NCI-H2029 treated with DMSO at 0.1 percent for 48 hours (cell line): ENCODE results near the gene PXMP4.

Experiments used
- DNase-seq: peaks from one replicate; lab custom pipeline; 2025; lab: John Stamatoyannopoulos, UW

The PXMP4 gene

DNA sequence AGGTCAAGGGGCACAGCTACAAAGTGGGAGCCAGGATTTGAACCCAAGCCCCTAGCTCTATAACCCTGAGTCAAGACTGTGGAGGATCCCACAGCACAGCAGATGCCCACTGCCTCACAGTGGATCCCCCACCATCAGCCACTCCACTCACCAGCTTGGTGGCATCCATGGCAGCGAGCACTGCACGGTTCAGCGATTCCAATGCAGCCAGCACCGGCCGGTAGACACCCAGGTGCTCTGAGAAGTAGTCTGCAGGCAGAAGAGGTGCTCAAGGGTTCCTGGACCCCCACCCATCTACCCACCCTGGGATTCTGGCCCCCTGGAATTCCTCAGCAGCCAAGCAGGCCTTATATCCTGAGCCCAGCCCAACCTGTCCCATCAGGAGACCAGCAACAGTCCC is 50.9 kb downstream of the PXMP4 start:
- no peak for DNase-seq

DNA sequence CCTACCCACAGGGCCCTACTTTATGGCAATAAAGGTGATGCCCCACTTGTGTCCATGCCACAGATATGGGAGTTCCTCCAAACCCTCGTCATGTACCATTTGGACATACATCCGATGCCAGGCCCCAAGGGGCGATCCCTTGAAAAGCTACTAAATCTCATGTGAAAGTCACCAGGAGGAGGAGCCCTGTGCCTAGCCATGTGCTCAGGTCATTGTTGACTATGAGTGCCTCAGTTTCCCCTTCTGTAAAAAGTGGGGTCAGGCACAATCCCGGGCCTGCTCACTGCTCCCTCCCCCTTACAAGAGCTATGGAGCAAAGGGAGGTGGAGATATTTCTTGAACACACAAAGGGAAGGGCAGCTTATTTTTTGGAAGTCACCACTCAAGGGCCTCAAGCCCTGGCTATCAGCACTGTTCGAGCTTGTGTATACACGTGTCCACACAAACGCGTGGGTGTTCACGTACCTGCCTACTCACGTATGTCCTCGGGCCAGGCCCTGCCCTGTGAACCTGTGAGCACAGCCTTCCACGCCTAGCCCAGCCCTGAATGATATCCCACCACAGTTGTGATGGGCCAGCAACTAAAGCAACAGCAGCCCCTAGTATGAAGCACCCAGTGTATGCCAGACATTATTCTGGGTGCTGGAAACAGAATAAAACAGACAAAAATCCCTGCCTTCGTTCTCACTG is 51.5 kb downstream of the PXMP4 start:
- no peak for DNase-seq

DNA sequence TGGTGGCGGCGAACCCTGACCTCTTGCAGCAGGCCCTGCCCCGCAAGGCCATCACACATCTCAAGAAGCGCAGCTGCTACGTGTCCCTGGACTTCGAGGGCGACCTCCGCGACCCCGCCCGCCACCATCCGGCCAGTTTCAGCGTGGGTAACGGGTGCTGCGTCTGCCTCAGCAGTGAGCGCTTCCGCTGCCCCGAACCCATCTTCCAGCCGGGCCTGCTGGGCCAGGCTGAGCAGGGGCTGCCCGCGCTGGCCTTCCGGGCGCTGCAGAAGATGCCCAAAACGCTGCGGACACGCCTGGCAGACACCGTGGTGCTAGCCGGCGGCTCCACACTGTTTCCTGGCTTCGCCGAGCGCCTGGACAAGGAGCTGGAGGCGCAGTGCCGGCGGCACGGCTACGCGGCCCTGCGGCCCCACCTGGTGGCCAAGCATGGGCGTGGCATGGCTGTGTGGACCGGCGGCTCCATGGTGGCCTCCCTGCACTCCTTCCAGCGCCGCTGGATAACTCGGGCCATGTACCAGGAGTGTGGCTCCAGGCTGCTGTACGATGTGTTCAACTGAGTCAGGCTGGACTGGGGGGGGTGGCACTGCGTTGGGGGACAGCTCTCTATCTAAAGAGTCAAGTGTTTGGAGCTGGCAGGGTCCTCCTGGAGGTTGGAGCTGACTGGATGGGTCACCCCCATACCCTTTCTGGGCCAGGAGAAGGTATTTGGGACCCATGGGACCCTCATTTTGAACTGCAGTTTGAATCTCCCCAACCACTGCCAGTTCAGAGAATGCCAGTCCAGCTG is 52.2 kb downstream of the PXMP4 start:
- peak; percentile 43 for DNase-seq

DNA sequence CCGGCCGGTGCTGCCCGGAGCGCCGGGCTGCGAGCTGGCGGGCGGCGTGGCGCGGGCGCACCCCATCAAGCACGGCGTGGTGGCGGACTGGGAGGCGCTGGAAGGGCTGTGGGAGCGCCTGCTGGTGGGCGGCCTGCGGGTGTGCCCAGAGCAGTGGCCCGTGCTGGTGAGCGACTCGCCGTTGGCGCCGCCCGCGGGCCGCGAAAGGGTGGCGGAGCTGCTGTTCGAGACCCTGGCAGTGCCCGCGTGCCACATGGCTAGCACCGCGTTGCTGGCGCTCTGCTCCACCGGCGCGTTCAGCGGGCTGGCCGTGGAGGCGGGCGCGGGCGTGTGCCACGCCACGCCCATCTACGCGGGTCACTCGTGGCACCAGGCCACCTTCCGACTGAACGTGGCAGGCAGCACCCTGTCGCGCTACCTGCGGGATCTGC is 52.9 kb downstream of the PXMP4 start:
- DNase-seq = no peak

DNA sequence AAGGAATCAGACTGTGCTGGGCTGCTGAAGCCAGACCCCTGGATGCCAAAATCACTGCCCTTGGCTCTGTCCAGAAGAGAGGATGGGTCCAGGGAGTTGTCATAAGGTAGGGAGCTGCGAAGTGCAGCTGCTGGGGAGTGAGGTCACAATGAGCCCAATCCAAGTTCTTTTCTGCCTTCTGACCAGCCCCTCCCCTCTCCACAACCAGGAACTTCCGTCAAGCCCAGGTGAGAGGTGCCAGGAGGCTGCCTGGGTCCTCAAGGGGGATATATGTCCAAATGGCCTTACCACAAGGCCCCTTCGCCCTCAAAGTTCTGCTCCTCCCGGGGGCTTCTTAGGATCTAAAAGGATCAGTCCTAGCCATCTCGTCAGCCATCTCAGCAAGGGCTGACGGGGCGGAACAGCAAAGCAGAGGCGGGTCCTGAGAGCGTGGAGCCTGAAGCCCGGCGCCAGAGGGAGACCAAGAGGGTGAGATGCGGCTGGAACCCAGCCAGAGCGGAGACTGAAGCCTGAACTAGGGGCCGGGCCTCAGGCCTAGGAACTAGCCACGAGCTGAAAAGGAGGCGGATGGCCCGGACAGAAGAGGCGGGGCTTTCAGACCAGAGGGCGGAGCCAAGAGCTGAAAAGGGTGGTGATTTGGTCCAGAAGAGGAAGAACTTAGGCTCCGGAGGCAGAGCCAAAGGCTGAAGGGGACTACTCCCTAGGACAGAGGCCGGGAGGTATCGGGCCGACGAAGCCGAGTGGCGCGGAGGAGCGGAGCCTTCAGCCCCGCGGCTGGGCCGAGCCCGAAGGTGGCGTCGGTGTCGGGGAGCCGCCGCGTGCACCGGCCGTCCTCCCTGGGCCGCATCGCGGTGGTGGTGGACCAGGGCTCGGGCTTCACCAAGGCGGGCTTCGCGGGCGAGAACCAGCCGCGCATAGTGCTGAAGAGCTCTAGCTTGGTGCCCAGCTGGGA is 53.5 kb downstream of the PXMP4 start, which contains the start of gene ACTL10:
Gene ACTL10, plus strand, starts transcription at position 651 of the 952 bp plus-strand sequence. CDS start 555 bp downstream, outside the sequence.
- DNase-seq = peak; percentile 97

DNA sequence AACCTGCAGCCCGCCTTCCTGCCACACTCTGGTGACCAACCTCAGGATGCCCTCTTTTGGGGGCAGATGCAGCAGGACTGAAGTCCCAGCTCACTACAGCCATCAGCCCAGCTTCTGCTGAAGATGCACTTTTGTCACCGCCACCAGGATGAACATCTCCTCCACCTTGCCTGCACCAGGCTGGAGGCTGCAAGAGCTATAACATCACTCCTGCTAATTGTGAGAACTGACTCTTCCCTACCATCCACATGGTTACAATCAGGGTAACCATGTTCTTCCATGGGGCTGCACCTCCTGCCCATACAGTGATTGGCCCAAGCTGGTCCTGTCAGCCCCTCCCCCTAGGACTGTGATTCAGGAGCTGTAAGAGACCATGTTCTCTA is 55.4 kb downstream of the PXMP4 start:
- no peak for DNase-seq

DNA sequence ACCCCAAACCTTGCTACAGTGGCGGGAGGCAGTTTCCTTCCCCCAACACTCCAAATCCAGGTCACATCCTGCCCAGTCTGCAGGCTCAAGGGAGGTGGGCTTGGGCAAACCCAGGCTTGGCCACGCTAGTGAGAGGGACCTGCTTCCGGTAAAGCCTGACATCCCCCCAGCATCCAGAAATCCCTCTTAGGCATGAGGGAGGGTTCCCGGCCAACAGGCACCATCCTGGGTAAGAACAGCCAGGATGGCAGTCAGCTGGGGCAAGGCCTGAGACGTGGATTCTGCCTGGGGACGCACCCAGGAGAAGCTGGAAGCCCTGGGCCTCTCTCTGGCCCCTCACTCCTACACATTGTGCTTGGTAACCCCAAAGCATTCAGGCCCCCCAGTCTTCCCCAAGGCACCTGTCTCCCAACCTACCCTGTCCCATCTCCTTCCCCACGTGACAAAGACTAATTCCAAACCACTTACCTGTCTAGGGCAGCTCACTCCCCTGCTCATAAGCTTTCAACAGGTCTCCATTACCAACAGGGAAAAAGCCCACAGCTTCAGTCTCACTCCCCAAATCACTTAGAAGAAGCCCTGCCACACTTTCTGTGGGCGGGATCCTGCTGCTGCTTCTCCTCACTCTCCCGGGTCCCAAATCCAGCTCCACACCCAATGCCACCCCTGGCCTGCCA is 55.9 kb downstream of the PXMP4 start:
- DNase-seq = no peak

DNA sequence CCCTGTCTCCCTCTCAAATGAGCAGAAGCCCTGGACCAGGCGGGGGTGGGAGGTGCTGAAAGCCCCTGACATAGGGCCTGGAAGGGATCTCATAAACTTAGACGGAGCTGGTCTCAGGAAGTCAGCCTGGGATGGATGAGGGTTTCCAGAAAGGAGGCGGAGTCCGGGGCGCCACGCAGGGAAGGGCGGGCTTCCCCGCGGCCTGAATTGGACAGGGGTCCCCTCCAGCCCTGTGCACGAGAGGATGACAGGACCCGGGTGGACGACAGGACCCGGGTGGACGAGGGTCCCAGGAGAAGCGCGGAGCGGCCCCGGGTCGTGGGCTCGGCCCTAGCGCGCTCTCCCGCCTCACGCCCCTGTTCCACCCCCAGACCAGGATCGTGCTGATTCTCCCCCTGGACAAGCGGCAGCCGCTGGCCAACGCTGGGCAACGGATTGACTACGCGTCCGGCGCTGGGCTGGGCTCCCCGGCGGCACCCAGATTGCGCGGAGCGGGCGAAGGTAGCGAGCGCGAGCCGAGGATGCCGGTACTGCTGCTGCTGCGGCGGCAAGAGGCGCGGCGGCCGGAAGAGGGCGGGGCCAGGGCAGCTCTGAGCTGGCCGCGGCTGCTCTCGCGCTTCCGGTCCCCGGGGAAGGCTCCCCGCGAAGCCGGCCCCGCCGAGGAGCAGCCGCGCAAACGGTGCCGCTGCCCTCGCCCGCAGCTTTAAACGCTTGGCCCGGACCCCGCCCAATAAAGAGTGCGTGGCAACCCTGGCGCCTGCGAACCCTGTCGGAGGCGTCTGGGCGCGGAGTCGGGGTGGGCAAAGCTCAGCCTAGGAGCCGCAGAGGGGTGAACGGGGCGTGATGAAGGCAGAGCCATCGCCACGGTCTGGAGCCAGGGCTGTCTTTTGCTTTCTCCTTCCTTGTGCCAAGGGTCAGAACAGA is 56.7 kb downstream of the PXMP4 start:
- peak; percentile 39 for DNase-seq

DNA sequence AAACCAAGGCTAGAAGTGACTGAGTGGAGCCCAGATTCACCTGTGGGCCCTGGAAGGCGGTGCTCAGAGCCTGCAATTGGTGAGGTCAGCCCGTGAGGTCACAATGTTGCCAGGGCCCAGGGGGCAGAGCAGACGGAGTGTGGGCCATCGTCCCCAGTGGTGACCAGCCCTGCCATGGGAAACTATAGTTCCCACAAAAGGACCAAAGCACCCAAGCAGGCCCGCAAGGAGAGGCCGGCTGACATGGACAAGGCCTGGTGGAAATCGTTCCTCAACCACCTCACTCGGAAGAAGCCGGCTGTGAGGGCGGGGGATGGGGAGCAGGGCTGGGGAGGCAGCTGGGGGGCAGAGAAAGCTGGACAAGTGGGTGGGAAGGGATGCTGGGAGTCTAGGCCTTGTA is 57.9 kb downstream of the PXMP4 start, which contains the start of gene C20orf144:
Gene C20orf144, plus strand, starts transcription at position 156 of the 400 bp plus-strand sequence. Its CDS starts 19 bp downstream, at position 175.
- no peak for DNase-seq

DNA sequence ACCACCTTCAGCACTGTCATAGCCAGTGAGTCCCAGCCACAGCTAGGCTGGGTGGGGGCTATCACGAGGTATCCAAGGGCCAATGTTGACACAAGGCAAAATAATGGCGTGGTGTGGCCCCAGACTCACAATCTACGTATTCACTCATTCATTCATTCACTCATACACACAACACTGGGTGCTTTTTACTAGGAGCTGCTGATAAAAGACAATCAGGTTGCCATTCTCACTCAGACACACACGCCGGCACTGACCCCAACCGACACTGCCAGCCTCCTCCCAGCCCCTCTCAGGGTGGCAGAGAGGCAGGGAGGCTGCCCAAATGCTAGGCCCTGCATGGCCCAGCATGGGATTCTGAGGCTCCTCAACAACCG is 59.4 kb downstream of the PXMP4 start:
- DNase-seq = no peak

DNA sequence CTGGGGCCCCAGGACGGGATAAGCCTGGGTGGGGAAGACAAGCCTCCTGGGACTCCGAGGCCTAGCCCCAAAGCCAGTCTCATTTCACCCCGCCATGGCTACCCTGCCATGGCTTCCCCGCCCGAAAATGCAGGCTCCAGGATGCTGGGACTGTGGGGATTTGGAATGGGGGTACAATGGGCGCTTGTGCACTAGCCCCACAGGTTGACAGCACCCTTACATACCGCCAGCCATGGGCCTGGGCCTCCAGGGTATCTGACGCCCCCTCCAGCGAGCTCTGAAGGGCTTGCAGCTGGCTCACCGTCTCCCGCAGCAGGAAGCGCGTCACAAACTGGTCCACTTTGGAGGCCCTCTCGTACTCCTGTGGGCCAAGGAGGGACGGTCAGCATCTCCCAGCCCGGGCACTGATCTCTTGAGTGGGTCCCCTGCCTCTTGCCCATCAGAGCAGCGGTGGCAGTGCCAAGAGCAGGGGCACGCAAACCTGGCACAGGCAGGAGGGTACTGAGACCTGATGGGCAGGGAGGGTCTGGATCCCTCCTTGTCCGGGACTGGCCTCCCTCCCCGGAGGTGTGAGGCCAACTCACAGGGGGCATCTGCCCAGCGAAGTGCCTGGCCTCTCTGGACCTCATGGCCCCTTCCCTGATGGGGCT is 60.0 kb downstream of the PXMP4 start:
- DNase-seq = no peak

DNA sequence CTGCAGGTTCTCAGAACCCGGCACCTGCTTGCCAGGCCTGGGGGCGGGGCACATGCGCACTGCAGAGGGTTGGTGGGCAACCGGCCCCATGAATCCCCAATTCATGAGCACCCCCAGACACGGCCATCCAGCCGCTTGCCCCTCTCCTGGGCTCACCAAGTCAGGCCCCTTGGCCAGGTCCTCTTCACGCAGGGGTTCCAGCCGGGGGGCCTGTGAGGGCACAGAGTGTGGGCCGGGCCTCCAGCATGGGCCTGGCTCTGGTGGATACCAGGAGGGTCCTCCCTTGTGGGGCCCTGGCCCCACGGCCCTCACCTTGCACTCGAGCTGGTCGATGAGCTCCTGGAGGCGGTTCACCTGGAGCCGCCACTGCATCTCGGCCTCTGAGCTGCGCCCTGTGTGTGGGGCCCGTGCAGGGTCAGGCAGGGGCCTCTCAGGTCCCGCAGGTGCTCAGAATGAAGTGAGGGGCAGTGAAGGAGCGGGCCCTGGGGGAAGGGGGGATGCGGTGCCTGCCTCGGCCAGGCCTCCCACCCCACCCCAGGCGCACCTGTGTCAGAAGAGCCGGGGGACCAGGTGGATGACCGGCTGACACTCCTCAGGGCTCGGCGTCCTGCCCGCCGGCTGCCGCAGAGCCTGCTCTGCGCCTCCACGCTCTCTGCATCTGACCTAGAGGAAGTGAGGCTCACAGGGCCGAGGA is 60.6 kb downstream of the PXMP4 start:
- DNase-seq = no peak

DNA sequence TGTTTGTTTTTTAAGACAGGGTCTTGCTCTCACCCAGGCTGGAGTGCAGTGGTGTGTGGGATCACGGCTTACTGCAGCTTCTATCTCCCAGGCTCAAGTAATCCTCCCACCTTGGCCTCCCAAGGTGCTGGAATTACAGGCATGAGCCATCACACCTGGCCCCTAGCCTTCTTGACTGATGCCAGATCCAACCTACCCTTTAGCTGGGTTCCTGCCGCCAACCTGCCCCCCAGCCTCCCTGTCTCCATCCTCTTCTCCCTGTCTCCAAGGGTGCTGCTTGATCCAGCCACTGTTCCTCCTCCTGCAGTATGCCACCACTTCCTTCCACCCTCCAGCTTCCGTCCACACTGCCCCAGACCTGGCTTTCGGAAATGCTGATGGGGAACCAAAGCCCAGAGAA is 61.2 kb downstream of the PXMP4 start:
- no peak for DNase-seq

DNA sequence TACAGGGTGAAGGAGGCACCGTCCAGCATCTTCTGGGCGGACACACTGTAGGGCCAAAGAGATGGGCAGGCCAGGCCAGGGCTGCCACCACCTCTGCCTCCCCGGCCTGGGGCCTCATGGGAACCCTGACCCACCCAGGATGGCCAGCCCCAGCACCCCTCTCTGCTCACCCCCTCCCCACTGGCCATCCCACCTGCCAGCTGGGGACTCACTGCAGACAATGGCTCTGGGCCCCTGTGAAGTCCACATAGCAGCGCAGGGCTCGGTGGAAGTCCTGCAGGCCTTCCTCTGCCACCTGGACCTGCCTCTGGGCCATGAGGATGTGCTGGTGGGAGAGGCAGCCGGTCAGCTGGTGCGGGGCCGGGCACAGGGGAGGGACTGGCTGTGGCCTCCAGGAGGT is 61.6 kb downstream of the PXMP4 start:
- no peak for DNase-seq

DNA sequence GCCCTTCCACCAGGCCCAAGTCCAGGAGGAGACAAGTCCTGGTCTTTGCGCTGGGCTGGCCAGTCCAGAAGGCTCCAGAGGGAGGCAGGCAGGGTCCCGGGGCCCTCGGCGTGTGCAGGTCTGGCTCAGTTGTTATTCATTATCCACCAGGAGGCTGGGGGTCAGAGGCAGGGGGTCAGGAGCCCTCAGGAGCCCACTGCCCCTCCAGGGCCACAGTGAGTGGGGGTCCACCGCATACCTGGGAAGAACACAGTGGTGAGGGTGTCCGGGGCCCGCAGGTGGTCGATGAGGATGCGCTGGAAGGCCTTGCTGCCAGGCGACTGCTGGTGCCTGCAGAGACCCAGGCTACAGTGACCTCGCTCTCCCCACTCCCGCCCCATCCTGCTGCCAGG is 62.4 kb downstream of the PXMP4 start:
- DNase-seq = no peak

DNA sequence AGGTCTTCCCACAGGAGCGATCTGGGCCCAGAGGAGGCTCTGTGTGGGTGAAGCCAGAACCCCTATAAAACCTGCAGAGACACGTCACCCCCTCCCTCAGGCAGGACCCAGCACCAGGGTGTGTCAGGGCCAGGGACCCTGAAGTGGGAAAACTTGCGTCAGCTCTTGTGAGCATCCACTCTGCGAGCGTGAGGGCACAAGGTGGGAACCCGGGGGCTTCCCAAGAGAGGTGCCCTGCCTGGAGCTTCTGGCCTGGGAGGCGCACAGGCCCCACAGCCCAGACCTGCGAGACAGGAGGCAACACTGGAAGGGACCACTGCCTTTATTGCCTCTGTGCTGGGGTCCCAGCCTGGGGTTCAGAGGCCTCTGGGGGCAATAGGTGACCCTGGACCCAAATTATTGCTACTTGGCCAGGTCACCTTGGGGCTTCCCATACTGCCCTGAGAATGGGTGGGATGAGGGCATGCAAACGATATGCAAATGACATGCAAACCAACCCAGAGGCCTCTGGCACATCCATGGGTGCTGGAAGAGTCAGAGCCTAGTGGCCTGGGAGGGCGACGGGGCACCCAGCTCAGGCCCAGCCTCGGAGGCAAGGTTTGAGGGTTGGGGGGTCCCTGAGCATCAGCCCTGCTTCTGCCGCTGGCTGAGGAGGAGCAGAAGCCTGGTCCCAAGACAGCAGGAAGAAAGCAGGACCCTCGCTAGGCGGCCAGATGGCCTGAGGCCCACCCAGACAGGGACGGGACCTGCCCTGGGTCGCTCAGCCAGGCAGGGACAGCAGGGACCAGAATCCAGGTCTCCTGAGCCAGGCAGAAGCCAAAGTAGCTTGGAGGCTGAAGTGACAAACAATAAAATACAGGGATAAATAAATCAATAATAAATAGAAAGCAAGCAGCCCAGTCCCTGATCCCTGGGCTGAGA is 63.1 kb downstream of the PXMP4 start:
- no peak for DNase-seq

DNA sequence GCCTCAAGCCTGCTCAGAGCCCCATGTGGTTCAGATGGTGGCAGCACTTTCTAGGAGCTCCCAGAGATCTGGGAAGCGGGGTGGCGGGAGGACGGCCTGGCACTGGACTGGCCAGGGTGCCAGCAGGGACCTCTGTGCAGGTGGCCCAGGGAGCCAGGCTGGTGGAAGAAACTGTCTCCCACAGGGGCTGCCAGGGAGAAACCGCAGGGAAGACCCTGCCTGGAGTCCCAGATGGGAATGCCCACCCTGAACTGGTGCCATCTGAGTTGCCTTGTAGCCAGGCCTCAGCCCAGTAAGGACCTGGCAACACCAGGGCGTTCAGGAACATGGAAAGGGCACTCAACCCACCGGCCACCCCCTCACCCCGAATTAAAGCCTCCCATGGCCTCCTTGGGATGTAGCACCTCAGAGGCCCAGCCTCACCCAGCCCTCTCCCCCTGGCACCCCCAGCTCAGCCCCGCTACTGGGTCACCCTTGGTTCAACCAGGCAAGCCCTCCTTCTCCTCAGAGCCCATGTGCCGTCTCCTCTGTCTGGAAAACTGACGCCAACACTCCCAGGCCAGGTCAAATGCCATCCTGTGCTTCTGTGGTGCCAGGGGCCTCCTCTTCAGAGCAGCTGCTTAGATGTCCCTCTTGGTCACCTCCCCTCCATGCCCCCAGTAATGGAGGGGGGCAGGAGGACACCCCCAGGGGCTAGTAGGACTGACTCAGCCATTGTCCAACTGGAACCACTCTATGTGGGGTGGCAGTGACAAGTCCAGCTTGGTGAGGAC is 63.9 kb downstream of the PXMP4 start:
- no peak for DNase-seq

DNA sequence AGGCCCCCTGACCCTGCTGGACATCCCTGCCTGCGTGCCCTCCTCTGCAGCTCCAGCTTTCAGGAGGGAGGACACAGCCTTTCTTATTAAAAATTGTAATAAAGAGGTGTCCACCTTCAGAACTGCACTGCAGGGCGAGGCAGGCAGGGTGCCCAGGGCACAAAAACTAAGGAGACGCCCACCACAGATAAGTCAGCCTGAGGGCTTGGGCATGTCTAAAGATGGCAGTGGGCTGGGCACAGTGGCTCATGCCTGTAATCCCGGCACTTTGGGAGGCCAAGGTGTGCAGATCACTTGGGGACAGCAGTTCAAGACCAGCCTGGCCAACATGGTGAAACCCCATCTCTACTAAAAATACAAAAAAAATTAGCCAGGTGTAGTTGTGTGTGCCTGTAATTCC is 64.9 kb downstream of the PXMP4 start:
- no peak for DNase-seq
